Measurements from ENCODE around the gene TMEM132D. TPM values are rescaled to one million over a fixed set of nuclear protein-coding genes. Genes with fewer than 3 reads are reported as not detected.

The TMEM132D gene
- total and polyA plus RNA-seq, 2 of the 4 experiments (the other 2 are of a cell fraction): not detected

GRCh38 chr12:129393357-129393937 is 510.4 kb downstream of the TMEM132D start:
- no peak overlapping the region for H4K5ac ChIP-seq (ENCODE audit: low read depth, low read length)
- intact Hi-C loops (cut with micrococcal nuclease): no loop called here
- H2BK20ac ChIP-seq (ENCODE audit: low read depth, low read length): no peak overlapping the region
- no peak overlapping the region for H3K4ac ChIP-seq (ENCODE audit: low read depth, low read length)
- no peak overlapping the region for H3K18ac ChIP-seq (ENCODE audit: low read depth, low read length)
- no peak overlapping the region for H2AK5ac ChIP-seq (ENCODE audit: low read depth, low read length)
- H3K79me1 ChIP-seq (ENCODE audit: low read depth in 1 of 2, low read length in 2 of 2): no peaks in the 10 kb centered on the region
- H4K8ac ChIP-seq (ENCODE audit: low read depth in 2 of 2, low read length in 2 of 2): no peak overlapping the region
- dilution Hi-C loops (cut with HindIII; ENCODE audit: low sequenced_read_pairs, unreplicated experiment): no loop called here
- in situ Hi-C loops (cut with MboI; ENCODE audit: low sequenced_read_pairs): no loop called here
- no peaks in the 10 kb centered on the region for H3K27me3 ChIP-seq (ENCODE audit: control insufficient read depth, insufficient read depth, low read length)
- H3K14ac ChIP-seq (replicated peaks; ENCODE audit: low read depth, low read length): no peak overlapping the region
- H2AFZ ChIP-seq (replicated peaks; ENCODE audit: low read length, poor library complexity): no peak overlapping the region
- H3K9me3 ChIP-seq (ENCODE audit: control insufficient read depth, insufficient read depth, low read length): peaks cover 21% of the 10 kb centered on the region
- H3K4me1 ChIP-seq (ENCODE audit: control insufficient read depth, insufficient read depth, low read length): no peaks in the 10 kb centered on the region
- H3K27ac ChIP-seq (ENCODE audit: insufficient read depth, low read length): no peak overlapping the region
- DNase-seq: no peak
- H3K4me3 ChIP-seq (ENCODE audit: insufficient read depth, low read depth, low read length): no peak overlapping the region
- 0% methylated on average over 1 of the region's 5 CpGs; no CpG with 5 or more reads in 1 of the 2 experiments for WGBS, 2 experiments (ENCODE audit: extremely low coverage in 2 of 2, insufficient read length in 1 of 2)
- H2AK9ac ChIP-seq (replicated peaks; ENCODE audit: low read depth, low read length, poor library complexity): no peak overlapping the region
- TF ChIP-seq FOS (IDR thresholded peaks at IDR 0.05; ENCODE audit: low read depth, low read length): no peak
- no peak overlapping the region for H2BK15ac ChIP-seq (ENCODE audit: low read depth, low read length)
- H3K56ac ChIP-seq (ENCODE audit: extremely low read depth, insufficient read depth, low read length): no peak overlapping the region
- ChIA-PET CTCF (no interaction called here), POLR2A (ENCODE audit: unreplicated experiment) (no interaction called here)
- no peaks in the 10 kb centered on the region for H3K36me3 ChIP-seq (ENCODE audit: control insufficient read depth, insufficient read depth, low read length)
- no peak overlapping the region for H3K23ac ChIP-seq (ENCODE audit: low read depth, low read length)
- no peaks in the 10 kb centered on the region for H4K20me1 ChIP-seq (ENCODE audit: insufficient read depth, low read length)
- ATAC-seq (ENCODE audit: low read depth): no peak
- H4K91ac ChIP-seq (ENCODE audit: insufficient read depth, low read depth, low read length): no peak overlapping the region
- no peak overlapping the region for H2BK120ac ChIP-seq (ENCODE audit: low read depth, low read length)
- BruUV-seq (replicated peaks): no TSS peak
- H3K9ac ChIP-seq (ENCODE audit: low read depth, low read length): no peak overlapping the region
- H3K4me2 ChIP-seq (ENCODE audit: low read depth, low read length): no peak overlapping the region
- H2BK5ac ChIP-seq (ENCODE audit: low read depth, low read length, poor library complexity, severe bottlenecking): no peak overlapping the region
- no peaks in the 10 kb centered on the region for H3K9me1 ChIP-seq (ENCODE audit: insufficient read depth, low read length)
